ENCODE data around the gene ZEB1.

- TF ChIP-seq, protein P1, sequence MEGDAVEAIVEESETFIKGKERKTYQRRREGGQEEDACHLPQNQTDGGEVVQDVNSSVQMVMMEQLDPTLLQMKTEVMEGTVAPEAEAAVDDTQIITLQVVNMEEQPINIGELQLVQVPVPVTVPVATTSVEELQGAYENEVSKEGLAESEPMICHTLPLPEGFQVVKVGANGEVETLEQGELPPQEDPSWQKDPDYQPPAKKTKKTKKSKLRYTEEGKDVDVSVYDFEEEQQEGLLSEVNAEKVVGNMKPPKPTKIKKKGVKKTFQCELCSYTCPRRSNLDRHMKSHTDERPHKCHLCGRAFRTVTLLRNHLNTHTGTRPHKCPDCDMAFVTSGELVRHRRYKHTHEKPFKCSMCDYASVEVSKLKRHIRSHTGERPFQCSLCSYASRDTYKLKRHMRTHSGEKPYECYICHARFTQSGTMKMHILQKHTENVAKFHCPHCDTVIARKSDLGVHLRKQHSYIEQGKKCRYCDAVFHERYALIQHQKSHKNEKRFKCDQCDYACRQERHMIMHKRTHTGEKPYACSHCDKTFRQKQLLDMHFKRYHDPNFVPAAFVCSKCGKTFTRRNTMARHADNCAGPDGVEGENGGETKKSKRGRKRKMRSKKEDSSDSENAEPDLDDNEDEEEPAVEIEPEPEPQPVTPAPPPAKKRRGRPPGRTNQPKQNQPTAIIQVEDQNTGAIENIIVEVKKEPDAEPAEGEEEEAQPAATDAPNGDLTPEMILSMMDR (IDR thresholded peaks at IDR 0.05; ENCODE audit: low read length): no peak
- no peak for TF ChIP-seq EZH2 (optimal IDR thresholded peaks at IDR 0.05; ENCODE audit: low read depth, low read length)
Measured at GRCh38 chr10:31578181-31578852, 259.3 kb downstream of the ZEB1 start.
